Activated CD4-positive, alpha-beta T cell treated with anti-CD3 and anti-CD28 coated beads, Interleukin-2, amount 10 ng/mL, durations not matched to agents 7 days and 5 days (primary cell): Measurements from ENCODE around the gene ERI3. TPM values are rescaled to one million over a fixed set of nuclear protein-coding genes. Genes with fewer than 3 reads are reported as not detected.
"Not testable (repeated sequence)": the region's sequence is repeated elsewhere in the genome, so short reads cannot be mapped to it uniquely, and the experiment has no call there.

ENCODE experiments used
- CTCF ChIA-PET: fragments of 350-600 bp; sonication (Branson Sonifier 250); formaldehyde crosslinking; loops from one replicate; lab custom pipeline; 2021; ENCODE audit warnings: antibody characterized with exemption; lab: Charles Lee
- POLR2A ChIA-PET: fragments of 350-600 bp; sonication (Branson Sonifier 250); formaldehyde crosslinking; loops from one replicate; lab custom pipeline; 2021; ENCODE audit warnings: antibody characterized with exemption; lab: Charles Lee
- DNase-seq: peaks from one replicate; pipeline ENCODE4 v3.0.0-alpha.2; 2020
- H3K27ac Mint-ChIP-seq: one replicate; pipeline ENCODE4 v1.8.0; 2021; ENCODE audit warnings: mild to moderate bottlenecking, moderate library complexity, mixed read lengths
- H3K27me3 Mint-ChIP-seq: one replicate; pipeline ENCODE4 v1.8.0; 2021; ENCODE audit warnings: mixed read lengths
- H3K36me3 Mint-ChIP-seq: one replicate; pipeline ENCODE4 v1.8.0; 2021; ENCODE audit warnings: low read depth, mixed read lengths
- H3K4me1 Mint-ChIP-seq: one replicate; pipeline ENCODE4 v1.8.0; 2021; ENCODE audit warnings: mixed read lengths
- H3K4me3 Mint-ChIP-seq: one replicate; pipeline ENCODE4 v1.8.0; 2021; ENCODE audit warnings: mild to moderate bottlenecking, moderate library complexity, mixed read lengths
- H3K9me3 Mint-ChIP-seq: one replicate; pipeline ENCODE4 v1.8.0; 2021; ENCODE audit warnings: mixed read lengths
- total RNA-seq, 2 experiments: library from RNA; stranded (reverse); gene quantifications; one replicate each; pipeline ENCODE4 v1.2.3, GENCODE V29; 2021

ERI3 gene
- total RNA-seq, 2 experiments from 2014 or later = 27.8 to 29.2 TPM

DNA sequence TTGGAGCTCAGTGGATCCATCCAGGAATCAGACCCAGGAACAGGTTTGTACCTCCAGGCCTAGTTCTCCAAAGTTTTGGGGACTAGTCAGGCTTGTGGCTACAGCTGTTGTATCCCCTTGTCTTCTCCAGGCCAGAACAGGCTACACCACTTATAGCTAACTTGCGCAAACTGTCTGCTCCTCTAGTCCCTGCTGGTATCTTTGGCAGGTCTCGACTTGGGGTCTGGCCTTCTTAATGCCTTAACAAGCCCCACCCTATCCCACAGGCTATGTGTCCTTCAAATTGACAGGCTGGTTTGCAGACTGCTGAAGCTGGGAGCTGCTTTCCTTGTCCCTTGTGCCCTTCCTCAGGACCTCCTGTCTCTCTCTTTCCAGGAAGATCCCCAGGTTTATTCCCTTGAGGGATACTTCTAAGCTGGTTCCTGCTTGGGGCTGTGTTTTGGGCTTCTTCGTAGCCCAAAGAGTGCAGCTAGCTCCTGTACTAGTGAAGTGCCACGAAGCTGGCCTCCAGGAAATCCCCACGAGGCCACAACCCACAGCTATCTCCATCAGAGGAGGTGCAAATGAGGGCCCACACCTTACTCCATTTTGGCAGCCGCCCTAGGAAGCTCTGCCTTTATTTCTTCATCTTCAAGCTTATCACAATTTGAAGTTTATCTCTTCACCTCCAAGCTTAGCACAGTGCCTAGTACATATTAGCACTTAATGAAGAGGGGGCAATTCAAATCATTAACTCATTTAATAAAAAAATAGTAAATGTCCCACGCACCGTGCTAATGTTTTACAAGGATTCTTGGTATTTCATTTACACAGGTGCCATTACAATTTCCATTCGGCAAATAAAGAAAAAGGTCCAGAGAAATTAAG, 142.5 kb downstream of the ERI3 start:
- POLR2A ChIA-PET = interaction anchor here (0.7 kb wide), 1 partner anchor 52 kb away, joined by 3 read pairs; no protein-coding TSS in a partner anchor
- peak; percentile 45 for DNase-seq
- H3K9me3 Mint-ChIP-seq = no peaks in the 10 kb centered on the region

GRCh38 chr1:44210595-44210994, 144.5 kb downstream of the ERI3 start:
- ChIA-PET POLR2A (no interaction called here), CTCF (no interaction called here)
- no peak overlapping the region for H3K27ac Mint-ChIP-seq
- H3K36me3 Mint-ChIP-seq = peaks cover 5% of the 10 kb centered on the region
- no peaks in the 10 kb centered on the region for H3K9me3 Mint-ChIP-seq
- DNase-seq = no peak
- H3K27me3 Mint-ChIP-seq = no peaks in the 10 kb centered on the region
- peaks cover 26% of the 10 kb centered on the region for H3K4me1 Mint-ChIP-seq
- no peak overlapping the region for H3K4me3 Mint-ChIP-seq

More for the DNA sequence above, 142.5 kb downstream of the ERI3 start:
- Mint-ChIP-seq H3K27me3 (no peaks in the 10 kb centered on the region), H3K36me3 (peaks cover 8% of the 10 kb centered on the region), H3K4me3 (peak overlapping the region; percentile 89), H3K4me1 (peaks cover 28% of the 10 kb centered on the region), H3K27ac (peak overlapping the region; percentile 90)
- CTCF ChIA-PET = interaction anchor here (0.9 to 1.4 kb wide), 5 partner anchors 8 to 156 kb away, joined by 3 to 6 read pairs (median 3); no protein-coding TSS in a partner anchor

DNA sequence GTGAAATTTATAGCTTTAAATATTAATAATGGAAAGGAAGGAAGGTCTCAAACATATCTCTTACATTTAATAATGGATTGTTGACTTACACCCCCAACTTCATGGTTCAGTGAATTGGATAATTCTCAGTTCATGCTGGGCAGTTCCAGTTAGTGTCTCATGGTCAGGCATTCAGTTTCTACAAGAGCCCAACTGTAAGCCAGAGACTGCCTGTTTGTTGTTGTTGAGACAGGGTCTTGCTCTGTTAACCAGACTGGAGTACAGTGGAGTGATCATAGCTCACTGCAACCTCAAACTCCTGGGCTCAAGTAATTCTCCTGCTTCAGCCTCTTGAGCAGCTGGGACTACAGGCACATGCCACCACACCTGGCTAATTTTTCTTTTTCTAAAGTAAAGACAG, 146.8 kb downstream of the ERI3 start:
- DNase-seq = no peak
- Mint-ChIP-seq H3K9me3 (no peaks in the 10 kb centered on the region), H3K4me1 (peaks cover 8% of the 10 kb centered on the region), H3K36me3 (no peaks in the 10 kb centered on the region), H3K27ac (no peak overlapping the region), H3K27me3 (no peaks in the 10 kb centered on the region), H3K4me3 (no peak overlapping the region)
- ChIA-PET CTCF (no interaction called here), POLR2A (no interaction called here)

DNA sequence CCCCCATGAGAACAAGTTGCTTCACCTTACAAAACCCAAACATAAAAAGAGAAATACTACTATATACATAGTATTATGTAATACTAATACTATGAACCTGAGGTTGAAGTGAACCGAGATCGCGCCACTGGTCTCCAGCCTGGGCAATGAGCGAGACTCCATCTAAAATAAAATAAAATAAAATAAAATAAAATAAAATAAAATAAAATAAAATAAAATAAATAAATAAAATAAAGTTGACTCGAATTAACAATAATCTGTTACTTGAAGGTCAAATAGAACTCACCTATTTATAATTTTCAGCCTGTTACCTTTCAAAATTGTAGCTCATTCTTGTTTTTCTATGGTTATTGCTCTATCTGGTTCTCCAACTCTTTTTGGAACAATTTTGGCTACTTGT, 148.5 kb downstream of the ERI3 start:
- H3K27me3 Mint-ChIP-seq, H3K4me1 Mint-ChIP-seq, CTCF ChIA-PET, DNase-seq, H3K36me3 Mint-ChIP-seq, H3K4me3 Mint-ChIP-seq, H3K9me3 Mint-ChIP-seq, H3K27ac Mint-ChIP-seq, POLR2A ChIA-PET: not testable (repeated sequence)

DNA sequence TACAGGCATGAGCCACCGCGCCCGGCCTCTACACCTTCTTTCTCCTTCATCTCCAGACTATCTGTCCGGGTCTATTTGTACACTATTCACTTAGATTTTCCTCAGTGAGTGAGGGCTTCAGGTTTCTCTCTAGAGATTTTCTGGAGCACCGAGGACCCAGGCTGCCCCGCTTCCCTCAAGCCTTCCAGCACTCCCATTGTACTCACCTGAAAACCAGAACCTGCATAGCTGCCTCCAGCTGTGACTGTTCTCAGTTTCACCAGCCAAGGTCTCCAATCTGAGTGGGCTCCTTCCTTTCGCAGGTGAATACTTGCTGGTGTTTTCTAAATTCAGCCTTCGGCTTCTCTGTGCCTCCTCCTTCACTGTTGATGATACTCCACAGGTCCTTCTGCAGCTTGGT, 154.7 kb downstream of the ERI3 start:
- no peaks in the 10 kb centered on the region for H3K36me3 Mint-ChIP-seq
- no peak overlapping the region for H3K27ac Mint-ChIP-seq
- DNase-seq = no peak
- H3K27me3 Mint-ChIP-seq = peaks cover 4% of the 10 kb centered on the region
- no peaks in the 10 kb centered on the region for H3K4me1 Mint-ChIP-seq
- no peak overlapping the region for H3K4me3 Mint-ChIP-seq
- no peaks in the 10 kb centered on the region for H3K9me3 Mint-ChIP-seq
- ChIA-PET CTCF (no interaction called here), POLR2A (no interaction called here)

DNA sequence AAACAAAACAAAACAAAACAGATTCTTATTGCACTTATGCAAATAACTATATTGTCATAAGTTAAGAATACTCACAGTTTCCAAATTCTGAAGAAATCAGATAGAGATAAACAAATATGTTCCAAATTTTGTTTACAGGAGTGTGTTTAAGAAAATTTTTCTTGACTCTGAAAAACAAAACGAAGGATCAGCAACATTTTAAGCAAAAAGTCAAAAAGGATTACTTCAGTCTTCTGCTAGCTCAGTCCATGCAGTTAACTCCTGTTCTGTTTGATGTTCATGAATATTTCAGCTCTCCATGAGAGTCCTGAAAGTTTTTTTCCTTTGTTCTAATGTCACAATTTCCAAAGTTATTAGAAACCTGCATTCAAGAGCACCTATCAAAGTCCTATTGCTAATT, 180.4 kb downstream of the ERI3 start:
- H3K27me3 Mint-ChIP-seq = peaks cover 11% of the 10 kb centered on the region
- no peak overlapping the region for H3K4me3 Mint-ChIP-seq
- H3K27ac Mint-ChIP-seq = no peak overlapping the region
- no peak for DNase-seq
- CTCF ChIA-PET = no interaction called here
- POLR2A ChIA-PET = no interaction called here
- peaks cover 14% of the 10 kb centered on the region for H3K9me3 Mint-ChIP-seq
- H3K36me3 Mint-ChIP-seq = no peaks in the 10 kb centered on the region
- no peaks in the 10 kb centered on the region for H3K4me1 Mint-ChIP-seq

Other genes with a start within 250 kb of the ERI3 start
- gene KLF17, start 236.4 kb downstream of the ERI3 start, total RNA-seq = not detected
- not detected for gene KLF18, start 213.6 kb downstream of the ERI3 start, total RNA-seq
- 10 to 100 TPM; 45.8 to 46.2 TPM for gene DMAP1, start 141.8 kb downstream of the ERI3 start, total RNA-seq
- 10 to 100 TPM; 82.9 to 88.4 TPM for gene RNF220, start 50.0 kb upstream of the ERI3 start, total RNA-seq